ENCODE results near the gene AQP12A. TPM values are rescaled to one million over a fixed set of nuclear protein-coding genes. Genes with fewer than 3 reads are reported as not detected.
A peak's percentile ranks its signal among the peaks of the same experiment; 100 is the strongest.

The AQP12A gene
- total and polyA plus RNA-seq, 9 of the 15 experiments (the other 6 are each of a cell fraction or from before 2014, with no cell fraction given): not detected

GRCh38 chr2:240714747-240715725 lies 23.4 kb downstream of the AQP12A start:
- no peaks in the 10 kb centered on the region for H3K9me1 ChIP-seq (ENCODE audit: control insufficient read depth, insufficient read depth, low read length)
- H3K4me1 ChIP-seq (replicated peaks in 1 of 2; ENCODE audit: control insufficient read depth in 2 of 2, insufficient read depth in 2 of 2, low read length in 2 of 2): no peaks in the 10 kb centered on the region; a peak in 1 of 5 replicates
- no peak for FAIRE-seq
- no peak overlapping the region for H3K27ac ChIP-seq (ENCODE audit: extremely low read depth, low read depth, low read length)
- ChIA-PET POLR2A (interaction anchor here (0.6 to 1.1 kb wide), 2 partner anchors 106 to 259 kb away, joined by 3 to 4 read pairs; no protein-coding TSS in a partner anchor), CTCF (ENCODE audit: low intra/inter-chr PET ratio) (no interaction called here)
- intact Hi-C loops (cut with micrococcal nuclease): no loop called here
- H4K20me1 ChIP-seq (replicated peaks; ENCODE audit: control insufficient read depth, insufficient read depth, low read length): no peaks in the 10 kb centered on the region
- H2AFZ ChIP-seq (ENCODE audit: low read depth, low read length): no peak overlapping the region
- peak; percentile 37; the same call in 2 of the 3 replicates for ATAC-seq
- WGBS (ENCODE audit: insufficient coverage, low coverage, missing lambda C conversion rate): under 1% methylated on average over 13 of the region's 23 CpGs
- H3K9ac ChIP-seq (ENCODE audit: insufficient read depth in 1 of 2, low read depth in 2 of 2, low read length in 2 of 2): no peak overlapping the region; a peak in 1 of 4 replicates
- H3K36me3 ChIP-seq (ENCODE audit: control insufficient read depth, insufficient read depth, low read length): no peaks in the 10 kb centered on the region
- BruUV-seq (replicated peaks): no TSS peak
- peaks cover 7 to 87% of the 10 kb centered on the region in 2 experiments; a peak in 3 of 5 replicates for H3K27me3 ChIP-seq (ENCODE audit: control insufficient read depth in 2 of 2, insufficient read depth in 2 of 2, low read length in 2 of 2)
- no peaks in the 10 kb centered on the region for H3K79me2 ChIP-seq (ENCODE audit: control insufficient read depth, insufficient read depth, low read length)
- H3K4me2 ChIP-seq (ENCODE audit: insufficient read depth, low read length): no peak overlapping the region
- H3K9me3 ChIP-seq (replicated peaks; ENCODE audit: control insufficient read depth, insufficient read depth, low read depth, low read length): no peaks in the 10 kb centered on the region
- H3K4me3 ChIP-seq: no peak overlapping the region
- in situ Hi-C loops (cut with MboI): no loop called here
- DNase-seq (ENCODE audit: extremely low read depth in 1 of 4, low spot score in 3 of 4): no peak
- no peak for TF ChIP-seq PHF8 (IDR thresholded peaks at IDR 0.05; ENCODE audit: borderline replicate concordance, low read length)
- no peak for TF ChIP-seq ZFP91 (CRISPR knock-in tag; IDR thresholded peaks at IDR 0.05)
- TF ChIP-seq ARID4B (CRISPR knock-in tag; IDR thresholded peaks at IDR 0.05): no peak
- no peak for TF ChIP-seq FOXM1 (IDR thresholded peaks at IDR 0.05; ENCODE audit: low read depth)
- no peak for TF ChIP-seq FOXM1 (CRISPR knock-in tag; IDR thresholded peaks at IDR 0.05; ENCODE audit: low read depth)
- no peak for TF ChIP-seq USF1 (CRISPR knock-in tag; IDR thresholded peaks at IDR 0.05)
- no peak for TF ChIP-seq ZC3H8 (IDR thresholded peaks at IDR 0.05)
- TF ChIP-seq PCBP1 (IDR thresholded peaks at IDR 0.05; ENCODE audit: low read depth, low read length, poor library complexity, severe bottlenecking): no peak
- TF ChIP-seq DIDO1 (tag; IDR thresholded peaks at IDR 0.05; ENCODE audit: low read depth): no peak
